K562 (cell line): Measurements from ENCODE around the gene NCOA3. TPM values are rescaled to one million over a fixed set of nuclear protein-coding genes. Genes with fewer than 3 reads are reported as not detected.

Source experiments
- ATAC-seq: fragments of 200-7000 bp; cut with Tn5 transposase; 3 replicates; pipeline ENCODE4 v1.9.1; 2020; ENCODE audit warnings: moderate library complexity
- BruUV-seq: library from RNA; stranded (reverse); fragments of 400-500 nt; replicated peaks from 2 replicates; lab custom pipeline; 2021; lab: Mats Ljungman, UMichigan
- CTCF ChIA-PET: fragments of 300-600 bp; formaldehyde crosslinking; extraction: SDS; loops from one replicate; lab custom pipeline; 2021; ENCODE audit warnings: low intra/inter-chr PET ratio; lab: Yijun Ruan, JAX
- POLR2A ChIA-PET: fragments of 300-600, 350-650 bp; sonication (Branson Sonifier 250); formaldehyde crosslinking; extraction: SDS; loops from one replicate; lab custom pipeline; 2021; ENCODE audit warnings: antibody characterized with exemption, inconsistent platforms; lab: Yijun Ruan, JAX
- DNase-seq, 4 experiments: peaks; one replicate each; pipeline versions ENCODE4 v3.0.0 to v3.0.0-alpha.2; 2011 to 2018; ENCODE audit warnings: low spot score in 3 of 4, mixed read lengths in 3 of 4; ENCODE audit errors: extremely low read depth in 1 of 4
- FAIRE-seq: peaks from 2 replicates; lab custom pipeline; 2011; peaks lifted over from hg19 to GRCh38; lab: Jason Lieb, UNC
- H2AFZ ChIP-seq: 2 replicates; pipeline ENCODE4 v1.6.0; 2011; ENCODE audit warnings: low read depth, low read length, control low read depth, inconsistent platforms
- H3K27ac ChIP-seq: fragments of 200-600 bp; 3 replicates; pipeline ENCODE4 v1.8.0; 2011; ENCODE audit warnings: low read depth, mild to moderate bottlenecking, control low read depth, inconsistent platforms, low read length, moderate library complexity, mixed read lengths; ENCODE audit errors: extremely low read depth
- H3K27me3 ChIP-seq, 2 experiments: fragments of 300-600 bp in 1 of 2; 2 replicates in 1 of 2; 3 replicates in 1 of 2; pipeline versions ENCODE4 v1.6.0 to v1.8.0; 2011; ENCODE audit warnings: inconsistent platforms in 2 of 2, low read length in 2 of 2, mild to moderate bottlenecking in 1 of 2, mixed read lengths in 1 of 2, moderate library complexity in 1 of 2; ENCODE audit not compliant: control insufficient read depth in 2 of 2, insufficient read depth in 2 of 2
- H3K36me3 ChIP-seq: fragments of 300-600 bp; 3 replicates; pipeline ENCODE4 v1.8.0; 2011; ENCODE audit warnings: mild to moderate bottlenecking, low read length, inconsistent platforms; ENCODE audit not compliant: control insufficient read depth, insufficient read depth
- H3K4me1 ChIP-seq, 2 experiments: fragments of 200-600 bp in 1 of 2; replicated peaks in 1 of 2; 2 replicates in 1 of 2; 3 replicates in 1 of 2; pipeline versions ENCODE4 v1.5.1 to v1.8.0; 2011; ENCODE audit warnings: inconsistent platforms in 2 of 2, low read length in 2 of 2, mild to moderate bottlenecking in 1 of 2, mixed read lengths in 1 of 2, moderate library complexity in 1 of 2; ENCODE audit not compliant: control insufficient read depth in 2 of 2, insufficient read depth in 2 of 2
- H3K4me2 ChIP-seq: 2 replicates; pipeline ENCODE4 v1.6.1; 2011; ENCODE audit warnings: low read length, control low read depth, inconsistent platforms, mixed read lengths; ENCODE audit not compliant: insufficient read depth
- H3K4me3 ChIP-seq: fragments of 200-600 bp; sonication (generic), shearing (Covaris generic); 2 replicates; pipeline ENCODE4 v1.5.1; 2016; ENCODE audit warnings: control low read depth, inconsistent platforms
- H3K79me2 ChIP-seq: fragments of 200-600 bp; 3 replicates; pipeline ENCODE4 v1.8.0; 2011; ENCODE audit warnings: low read length, inconsistent platforms; ENCODE audit not compliant: control insufficient read depth, insufficient read depth
- H3K9ac ChIP-seq, 2 experiments: 2 replicates each; pipeline versions ENCODE4 v1.6.0 to v1.6.1; 2011; ENCODE audit warnings: low read depth in 2 of 2, low read length in 2 of 2, control low read depth in 1 of 2, inconsistent platforms in 1 of 2, mild to moderate bottlenecking in 1 of 2, mixed read lengths in 1 of 2; ENCODE audit not compliant: insufficient read depth in 1 of 2
- H3K9me1 ChIP-seq: one replicate; pipeline ENCODE4 v1.6.0; 2011; ENCODE audit warnings: inconsistent platforms, mild to moderate bottlenecking, low read length, moderate library complexity; ENCODE audit not compliant: control insufficient read depth, insufficient read depth
- H3K9me3 ChIP-seq: replicated peaks from 2 replicates; pipeline ENCODE4 v1.5.1; 2011; ENCODE audit warnings: low read depth, low read length, inconsistent platforms; ENCODE audit not compliant: control insufficient read depth, insufficient read depth
- H4K20me1 ChIP-seq: replicated peaks from 2 replicates; pipeline ENCODE4 v1.6.1; 2011; ENCODE audit warnings: low read length, inconsistent platforms, mixed read lengths; ENCODE audit not compliant: control insufficient read depth, insufficient read depth
- CTBP1 ChIP-seq: fragments of 450-650 bp; IDR thresholded peaks from 2 replicates; pipeline ENCODE4 v1.6.1; 2016; ENCODE audit warnings: borderline replicate concordance
- EP300 ChIP-seq: IDR thresholded peaks from 2 replicates; pipeline ENCODE4 v1.6.1; 2012; ENCODE audit warnings: low read length, improper control_type of control experiment
- NEUROD1 ChIP-seq: fragments of 150-350 bp; IDR thresholded peaks from 2 replicates; pipeline ENCODE4 v1.6.1; 2014; ENCODE audit warnings: borderline replicate concordance, low read length, low read depth; ENCODE audit not compliant: partially characterized antibody
- NFYB ChIP-seq: IDR thresholded peaks from 2 replicates; pipeline ENCODE4 v1.6.1; 2011; ENCODE audit warnings: mild to moderate bottlenecking, moderate library complexity; ENCODE audit not compliant: insufficient read length; ENCODE audit errors: extremely low read depth
- RNF2 ChIP-seq: sonication (generic); IDR thresholded peaks from 2 replicates; pipeline ENCODE4 v1.6.1; 2016
- SMARCB1 ChIP-seq: IDR thresholded peaks from 2 replicates; pipeline ENCODE4 v1.6.1; 2011; ENCODE audit warnings: improper control_type of control experiment, low read depth; ENCODE audit not compliant: insufficient read length
- TCFL5 ChIP-seq: fragments of 250-450 bp; sonication (Bioruptor Pico); conservative IDR thresholded peaks from 2 replicates; pipeline ENCODE4 v1.6.1; 2021; ENCODE audit warnings: mild to moderate bottlenecking, moderate library complexity, matching md5 sums
- ZNF695 ChIP-seq: fragments of 450-650 bp; formaldehyde crosslinking; IDR thresholded peaks from 2 replicates; pipeline ENCODE4 v1.4.0; 2020; ENCODE audit warnings: mild to moderate bottlenecking, moderate library complexity
- WGBS: fragments of 100-300 bp; shearing (Covaris generic); methylation state at CpG from one replicate; pipeline ENCODE4 v1.1.6; 2016; ENCODE audit warnings: low coverage, mixed read lengths; ENCODE audit not compliant: insufficient coverage; ENCODE audit errors: missing lambda C conversion rate; 5-methylcytosine and 5-hydroxymethylcytosine counted together
- in situ Hi-C: fragments of 300-500 bp; cut with MboI; formaldehyde crosslinking; loops from 4 replicates; pipeline ENCODE4 v1.15.0; 2018; ENCODE audit warnings: inconsistent platforms, mixed read lengths
- intact Hi-C: fragments of 100-400 bp; cut with micrococcal nuclease; formaldehyde crosslinking; loops from 2 replicates; pipeline ENCODE4 v1.14.2; 2022
- polyA plus RNA-seq, 8 experiments: library from polyadenylated mRNA; depleted of rRNA in 4 of 8; stranded (reverse) in 5 of 8; unstranded in 3 of 8; fragments of >200 nt; fragmentation: Nextera tagmentation in 2 of 8; fragmentation: Illumina TruSeq in 1 of 8; extraction: Ambion mirVana in 2 of 8; extraction: Trizol in 1 of 8; gene quantifications; 2 replicates each; pipeline versions ENCODE4 v1.2.1 to v1.2.3, GENCODE V29; 2011 to 2014; ENCODE audit warnings: inconsistent platforms in 1 of 8, missing spikeins in 1 of 8
- total RNA-seq, 7 experiments: library from RNA; depleted of rRNA in 6 of 7; stranded (reverse); fragments of >200 nt in 6 of 7; fragmentation: Illumina TruSeq in 2 of 7; extraction: Trizol in 2 of 7; gene quantifications; 2 replicates each; pipeline versions ENCODE4 v1.2.1 to v1.2.3, GENCODE V29; 2011 to 2021; ENCODE audit warnings: low replicate concordance in 1 of 7
- TF ChIP-seq, protein P1 (sequence below): fragments of 250-450 bp; sonication (Bioruptor Pico); IDR thresholded peaks from 2 replicates; pipeline ENCODE4 v1.8.0; 2021; ENCODE audit warnings: borderline replicate concordance, mild to moderate bottlenecking, moderate library complexity; ENCODE audit not compliant: poor library complexity, severe bottlenecking
- TF ChIP-seq, protein P2 (sequence below): sonication (generic); formaldehyde crosslinking; IDR thresholded peaks from 2 replicates; pipeline ENCODE4 v1.8.0; 2023; ENCODE audit warnings: mild to moderate bottlenecking, missing genetic modification reagents

NCOA3 gene
- total and polyA plus RNA-seq, 9 of the 15 experiments (the other 6 are each of a cell fraction or from before 2014, with no cell fraction given) = 3.2 to 24.3 (median 14.4) TPM

DNA sequence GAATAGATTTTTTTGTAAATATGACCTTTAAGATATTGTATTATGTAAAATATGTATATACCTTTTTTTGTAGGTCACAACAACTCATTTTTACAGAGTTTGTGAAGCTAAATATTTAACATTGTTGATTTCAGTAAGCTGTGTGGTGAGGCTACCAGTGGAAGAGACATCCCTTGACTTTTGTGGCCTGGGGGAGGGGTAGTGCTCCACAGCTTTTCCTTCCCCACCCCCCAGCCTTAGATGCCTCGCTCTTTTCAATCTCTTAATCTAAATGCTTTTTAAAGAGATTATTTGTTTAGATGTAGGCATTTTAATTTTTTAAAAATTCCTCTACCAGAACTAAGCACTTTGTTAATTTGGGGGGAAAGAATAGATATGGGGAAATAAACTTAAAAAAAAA is 152.7 kb downstream of the NCOA3 start:
- 62% methylated on average over 1 of the region's 1 CpG for WGBS

DNA sequence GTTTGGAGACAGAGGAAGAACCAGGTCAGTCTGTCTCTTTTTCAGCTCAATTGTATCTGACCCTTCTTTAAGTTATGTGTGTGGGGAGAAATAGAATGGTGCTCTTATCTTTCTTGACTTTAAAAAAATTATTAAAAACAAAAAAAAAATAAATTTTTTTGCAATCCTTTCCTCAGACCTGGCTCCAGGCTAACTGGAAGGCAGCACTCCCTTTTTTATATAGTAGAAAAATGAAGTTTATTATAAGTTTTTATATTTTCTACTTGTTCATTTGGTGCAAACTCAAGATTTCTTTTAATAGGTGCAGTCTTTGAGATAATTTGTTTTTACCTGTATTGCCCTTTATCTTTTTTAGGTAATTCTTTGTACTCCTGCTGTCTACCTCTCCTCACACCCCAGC is 153.9 kb downstream of the NCOA3 start:
- H3K27me3 ChIP-seq = no peaks in the 10 kb centered on the region
- no TSS peak for BruUV-seq
- H3K4me3 ChIP-seq = no peak overlapping the region
- H3K4me1 ChIP-seq = no peaks in the 10 kb centered on the region; a peak in 1 of 5 replicates
- H3K4me2 ChIP-seq = no peak overlapping the region
- peaks cover 34% of the 10 kb centered on the region for H3K36me3 ChIP-seq
- H3K9me3 ChIP-seq = no peaks in the 10 kb centered on the region
- TF ChIP-seq, protein P1, sequence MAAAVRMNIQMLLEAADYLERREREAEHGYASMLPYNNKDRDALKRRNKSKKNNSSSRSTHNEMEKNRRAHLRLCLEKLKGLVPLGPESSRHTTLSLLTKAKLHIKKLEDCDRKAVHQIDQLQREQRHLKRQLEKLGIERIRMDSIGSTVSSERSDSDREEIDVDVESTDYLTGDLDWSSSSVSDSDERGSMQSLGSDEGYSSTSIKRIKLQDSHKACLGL (CRISPR knock-in tag) = no peak
- TF ChIP-seq NFYB (no peak), TCFL5 (CRISPR knock-in tag) (no peak)
- TF ChIP-seq, all 486 proteins: peak for 0
- Histone ChIP-seq H3K9ac (no peak overlapping the region), H2AFZ (no peak overlapping the region), H3K79me2 (no peaks in the 10 kb centered on the region), H3K9me1 (no peaks in the 10 kb centered on the region), H3K27ac (no peak overlapping the region), H4K20me1 (no peaks in the 10 kb centered on the region)
- ChIA-PET CTCF (no interaction called here), POLR2A (no interaction called here)
- FAIRE-seq (no peak), ATAC-seq (no peak), DNase-seq (no peak)
- intact Hi-C loops (no loop called here), in situ Hi-C loops (no loop called here)

More for the DNA sequence above, 152.7 kb downstream of the NCOA3 start:
- CTCF ChIA-PET = no interaction called here
- Histone ChIP-seq H3K27ac (no peak overlapping the region), H4K20me1 (no peaks in the 10 kb centered on the region), H3K4me2 (no peak overlapping the region), H3K27me3 (no peaks in the 10 kb centered on the region), H3K36me3 (peaks cover 37% of the 10 kb centered on the region)
- in situ Hi-C loops = no loop called here
- DNase-seq = no peak
- FAIRE-seq = no peak
- TF ChIP-seq EP300 (no peak), CTBP1 (no peak), RNF2 (no peak), NEUROD1 (no peak), SMARCB1 (no peak), ZNF695 (no peak)
- TF ChIP-seq, protein P2, sequence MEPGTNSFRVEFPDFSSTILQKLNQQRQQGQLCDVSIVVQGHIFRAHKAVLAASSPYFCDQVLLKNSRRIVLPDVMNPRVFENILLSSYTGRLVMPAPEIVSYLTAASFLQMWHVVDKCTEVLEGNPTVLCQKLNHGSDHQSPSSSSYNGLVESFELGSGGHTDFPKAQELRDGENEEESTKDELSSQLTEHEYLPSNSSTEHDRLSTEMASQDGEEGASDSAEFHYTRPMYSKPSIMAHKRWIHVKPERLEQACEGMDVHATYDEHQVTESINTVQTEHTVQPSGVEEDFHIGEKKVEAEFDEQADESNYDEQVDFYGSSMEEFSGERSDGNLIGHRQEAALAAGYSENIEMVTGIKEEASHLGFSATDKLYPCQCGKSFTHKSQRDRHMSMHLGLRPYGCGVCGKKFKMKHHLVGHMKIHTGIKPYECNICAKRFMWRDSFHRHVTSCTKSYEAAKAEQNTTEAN (CRISPR knock-in tag) = no peak
- TF ChIP-seq, all 486 proteins: peak for 0
- no TSS peak for BruUV-seq
- H2AFZ ChIP-seq = no peak overlapping the region
- H3K4me3 ChIP-seq = no peak overlapping the region
- no peaks in the 10 kb centered on the region for H3K9me3 ChIP-seq
- no peak overlapping the region for H3K9ac ChIP-seq
- ATAC-seq = no peak
- H3K79me2 ChIP-seq = no peaks in the 10 kb centered on the region
- POLR2A ChIA-PET = no interaction called here
- no peaks in the 10 kb centered on the region for H3K9me1 ChIP-seq
- H3K4me1 ChIP-seq = no peaks in the 10 kb centered on the region
- intact Hi-C loops = no loop called here
